GM21423 (cell line): Measurements from ENCODE around the gene PTPRD.
"Not testable (repeated sequence)": the region's sequence is repeated elsewhere in the genome, so short reads cannot be mapped to it uniquely, and the experiment has no call there.

ENCODE experiments used
- ATAC-seq: cut with Tn5 transposase; IDR thresholded peaks from one replicate; pipeline ENCODE4 v1.9.1; 2021; ENCODE audit warnings: mild to moderate bottlenecking, moderate library complexity; ENCODE audit not compliant: unreplicated experiment

PTPRD gene

DNA sequence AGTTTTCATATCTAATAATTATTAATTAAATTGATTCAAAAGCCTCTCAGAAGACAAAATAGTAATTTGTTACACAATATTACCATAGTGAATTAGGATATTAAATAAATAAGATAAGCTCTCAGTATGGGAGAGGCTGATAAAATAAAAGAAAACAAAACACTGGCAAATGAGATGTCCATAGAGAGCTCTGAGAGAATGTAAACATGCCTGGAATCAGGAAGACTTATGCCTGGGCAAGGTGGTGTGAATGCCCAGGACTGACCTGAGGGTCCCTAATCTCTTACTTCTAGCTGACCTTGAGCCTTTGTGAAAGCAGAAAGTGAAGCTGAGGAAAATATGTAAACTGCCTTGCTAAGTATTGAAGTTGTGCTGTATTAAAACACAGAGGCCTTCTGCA, 616.5 kb downstream of the PTPRD start:
- ATAC-seq = no peak

DNA sequence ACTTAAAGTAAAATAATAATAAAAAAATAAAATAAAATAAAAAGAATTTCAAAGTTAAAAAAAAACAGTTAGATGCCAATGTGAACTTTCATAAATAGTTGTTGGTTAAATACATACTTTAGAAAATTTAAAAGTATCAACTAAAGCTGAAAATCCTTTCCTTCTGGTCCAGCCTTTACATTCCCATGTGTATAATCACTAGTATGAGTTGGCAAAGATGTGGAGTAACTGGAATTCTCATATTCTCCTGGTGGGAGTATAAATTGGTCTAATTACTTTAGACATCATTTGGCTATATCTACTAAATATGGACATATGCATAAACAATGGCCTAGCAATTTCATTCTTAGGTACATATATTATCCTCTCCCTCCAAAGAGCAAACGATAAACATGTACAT, 619.9 kb downstream of the PTPRD start:
- ATAC-seq = no peak

GRCh38 chr9:9973062-9973461, 639.7 kb downstream of the PTPRD start:
- no peak for ATAC-seq

DNA sequence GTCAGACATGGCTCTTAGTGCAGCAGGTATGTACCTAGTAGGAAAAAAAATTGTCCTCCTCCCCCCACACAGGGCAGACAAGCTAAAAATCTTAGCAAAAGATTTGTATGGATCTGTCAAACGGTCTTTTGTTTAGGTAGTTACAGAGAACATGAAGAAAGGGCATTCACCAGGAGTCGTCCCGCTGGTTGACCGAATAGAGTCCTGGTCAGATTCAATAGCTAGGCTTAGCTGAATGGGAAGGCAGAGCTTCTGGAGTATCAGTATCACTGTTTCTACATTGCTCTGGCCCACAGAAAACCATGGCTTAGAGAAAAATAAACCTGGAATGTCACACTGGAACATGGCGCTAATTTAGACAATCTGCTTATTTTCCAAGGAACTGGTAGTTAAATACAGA, 642.3 kb downstream of the PTPRD start:
- ATAC-seq = no peak

DNA sequence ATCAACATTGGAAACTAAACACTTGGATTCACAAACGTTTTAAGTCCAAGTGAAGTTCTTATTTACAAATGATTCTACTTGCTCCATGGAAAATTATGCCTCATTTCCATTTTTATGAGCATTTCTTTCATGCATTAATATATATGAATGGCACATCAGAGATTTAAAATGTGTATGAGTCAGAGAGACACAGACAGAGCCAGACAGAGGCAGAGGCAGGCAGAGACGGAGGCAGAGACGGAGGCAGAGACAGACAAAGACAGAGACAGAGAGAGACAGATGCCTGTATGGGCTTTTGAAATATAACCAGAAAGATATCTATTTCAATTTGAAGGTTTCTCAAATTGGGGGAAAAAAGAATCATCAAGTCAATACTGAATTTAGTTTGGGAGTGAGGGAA, 649.0 kb downstream of the PTPRD start:
- no peak for ATAC-seq

DNA sequence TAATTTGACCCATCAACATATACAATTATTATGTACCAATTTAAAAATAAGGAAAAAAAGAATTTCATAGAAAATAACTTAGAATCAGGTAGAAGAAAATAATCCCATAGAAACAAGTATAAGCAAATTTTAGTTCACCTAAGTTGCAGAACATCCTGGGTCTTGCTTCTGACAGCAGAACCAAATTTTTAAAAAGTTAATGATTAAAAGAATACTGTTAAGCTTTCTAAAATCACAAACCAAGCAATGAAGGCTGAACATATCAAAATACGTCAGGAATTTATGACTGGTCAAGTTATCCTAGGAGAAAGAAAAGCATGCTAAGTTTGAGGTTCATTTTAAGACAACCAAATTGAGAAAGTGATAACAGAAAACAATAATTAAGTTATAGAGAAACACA, 650.9 kb downstream of the PTPRD start:
- no peak for ATAC-seq

DNA sequence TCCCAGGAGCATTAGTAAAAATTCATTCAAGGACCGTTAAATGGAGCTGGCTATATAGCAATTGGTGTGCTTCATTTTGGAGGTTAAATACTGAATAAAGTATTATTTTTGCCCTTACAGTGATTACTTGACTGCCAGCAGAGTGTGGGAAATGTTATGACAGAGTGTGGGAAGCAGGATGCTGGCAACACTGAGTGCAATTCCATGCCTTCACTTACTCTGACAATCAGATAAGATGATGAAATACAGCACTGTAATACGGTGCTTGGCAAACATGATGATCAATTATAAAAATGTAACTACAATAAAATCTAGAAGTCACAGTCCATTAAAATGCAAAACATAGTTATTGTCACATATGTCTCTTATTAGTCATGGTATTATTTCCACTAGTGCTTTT, 651.3 kb downstream of the PTPRD start:
- ATAC-seq = no peak

DNA sequence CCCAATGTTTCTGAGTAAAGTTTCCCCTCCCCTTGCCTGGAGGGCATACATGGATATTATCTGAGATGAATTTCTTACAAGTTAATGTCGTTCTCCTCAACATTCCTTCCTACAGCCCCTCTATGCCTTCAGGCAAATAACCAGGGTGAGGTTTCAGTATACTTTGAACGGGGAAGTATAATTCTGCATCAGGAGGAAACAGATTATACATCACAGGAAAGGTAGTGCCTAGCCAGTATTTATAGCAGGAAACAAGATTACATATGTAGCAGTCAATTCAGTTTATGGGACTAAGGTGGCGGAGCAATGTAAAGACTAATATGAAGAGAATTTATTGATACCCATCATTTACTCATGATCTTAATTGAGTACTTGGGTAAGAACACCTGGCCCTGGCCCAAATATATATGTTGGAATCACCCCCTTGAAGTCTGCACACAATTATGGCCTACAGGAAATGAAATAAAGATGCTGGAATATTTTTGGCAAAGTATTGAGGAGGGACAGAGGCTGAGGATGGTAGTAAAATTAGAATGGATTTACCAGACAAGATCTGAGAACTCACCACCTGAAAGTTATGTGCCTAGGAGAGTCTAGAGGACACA, 661.1 kb downstream of the PTPRD start:
- ATAC-seq = no peak

GRCh38 chr9:9950813-9951212, 662.0 kb downstream of the PTPRD start:
- ATAC-seq = no peak

GRCh38 chr9:9949978-9950377, 662.8 kb downstream of the PTPRD start:
- no peak for ATAC-seq

GRCh38 chr9:9949368-9949767, 663.4 kb downstream of the PTPRD start:
- no peak for ATAC-seq

DNA sequence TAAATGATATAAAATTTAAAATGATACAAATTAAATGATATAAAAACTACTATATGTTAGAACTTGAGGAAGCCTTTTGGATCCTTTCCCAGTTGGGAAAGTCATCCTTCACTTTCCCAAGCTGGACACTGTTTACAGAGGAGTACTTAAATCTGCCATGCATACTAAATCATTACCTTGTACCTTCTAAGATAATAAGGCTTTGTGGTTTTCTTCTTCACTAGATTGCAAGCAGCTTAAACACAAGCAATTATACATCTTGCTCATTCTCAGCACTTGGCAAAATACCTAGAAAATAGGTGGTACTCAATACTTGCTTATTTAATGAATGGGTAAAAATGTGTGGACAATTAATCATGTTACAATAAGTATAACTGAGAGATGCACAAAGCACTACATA, 666.8 kb downstream of the PTPRD start:
- no peak for ATAC-seq

DNA sequence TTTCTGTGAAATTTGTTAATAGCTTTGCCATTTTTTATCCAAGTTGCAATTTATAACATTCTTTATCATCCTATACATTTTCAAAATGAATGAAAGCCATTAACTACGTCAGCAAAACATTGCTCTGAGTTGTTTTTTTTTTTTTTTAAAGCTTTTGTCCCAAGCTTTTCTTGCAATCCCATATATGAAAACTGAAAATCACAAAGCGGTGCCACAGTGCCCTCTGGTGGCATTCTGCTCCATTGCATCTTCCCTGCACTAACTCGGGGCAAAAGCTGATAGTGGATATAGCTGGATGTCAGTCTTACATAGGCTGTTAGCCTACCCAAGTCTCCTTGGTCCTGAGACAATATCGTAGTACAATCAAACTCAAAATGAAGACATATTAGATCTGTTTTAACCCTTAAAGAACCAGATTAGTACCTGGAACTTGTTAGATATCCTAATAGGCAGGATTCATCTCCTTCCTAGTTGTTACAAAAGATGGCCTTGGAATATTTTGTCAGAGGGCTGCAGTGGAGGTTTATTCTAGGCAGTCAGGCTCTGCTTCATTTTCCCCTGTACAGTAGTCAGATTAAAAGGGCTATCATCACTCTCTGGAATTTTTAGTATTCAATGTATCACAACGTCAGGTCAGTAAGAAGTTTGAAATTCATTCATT, 669.9 kb downstream of the PTPRD start:
- ATAC-seq = no peak

DNA sequence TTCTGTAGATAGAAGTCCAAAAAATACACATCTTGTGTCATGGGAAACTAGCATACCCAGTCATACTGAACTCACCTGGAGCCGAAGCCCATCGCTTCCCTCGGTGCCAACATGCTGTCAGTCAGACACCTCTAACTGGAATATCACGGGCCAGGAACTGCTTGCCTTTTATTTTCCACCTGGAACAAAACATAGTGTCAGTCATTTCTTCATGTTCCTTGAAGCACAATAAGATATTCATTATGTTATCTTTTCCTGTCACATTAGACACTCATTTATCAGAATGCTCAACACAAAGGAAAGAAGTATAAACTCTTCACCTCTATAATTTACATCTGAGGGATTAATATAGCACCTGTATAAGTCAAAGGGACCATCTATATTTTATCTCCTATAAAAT, 674.4 kb downstream of the PTPRD start:
- ATAC-seq = no peak

GRCh38 chr9:9931464-9931863, 681.3 kb downstream of the PTPRD start:
- ATAC-seq = not testable (repeated sequence)

GRCh38 chr9:9924376-9924775, 688.4 kb downstream of the PTPRD start:
- peak; percentile 86 for ATAC-seq

DNA sequence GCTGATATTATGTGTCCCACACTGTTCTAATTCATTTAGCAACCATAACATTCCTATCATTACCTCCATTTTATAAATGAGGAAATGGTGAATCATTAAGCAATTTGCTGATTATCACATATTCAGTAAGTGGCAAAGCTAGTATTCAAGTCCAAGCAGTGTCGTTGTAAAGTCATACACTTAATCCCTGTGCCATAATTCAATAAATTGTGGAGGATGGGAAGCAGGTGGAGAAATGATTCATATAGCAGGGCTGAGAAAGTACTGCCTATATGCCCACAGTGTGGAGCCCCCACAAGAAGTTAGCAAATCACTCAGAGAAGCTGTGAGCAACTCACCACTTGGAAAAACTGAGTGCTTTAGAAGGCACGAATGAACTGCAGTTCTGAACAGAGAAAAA, 691.0 kb downstream of the PTPRD start:
- ATAC-seq = no peak

DNA sequence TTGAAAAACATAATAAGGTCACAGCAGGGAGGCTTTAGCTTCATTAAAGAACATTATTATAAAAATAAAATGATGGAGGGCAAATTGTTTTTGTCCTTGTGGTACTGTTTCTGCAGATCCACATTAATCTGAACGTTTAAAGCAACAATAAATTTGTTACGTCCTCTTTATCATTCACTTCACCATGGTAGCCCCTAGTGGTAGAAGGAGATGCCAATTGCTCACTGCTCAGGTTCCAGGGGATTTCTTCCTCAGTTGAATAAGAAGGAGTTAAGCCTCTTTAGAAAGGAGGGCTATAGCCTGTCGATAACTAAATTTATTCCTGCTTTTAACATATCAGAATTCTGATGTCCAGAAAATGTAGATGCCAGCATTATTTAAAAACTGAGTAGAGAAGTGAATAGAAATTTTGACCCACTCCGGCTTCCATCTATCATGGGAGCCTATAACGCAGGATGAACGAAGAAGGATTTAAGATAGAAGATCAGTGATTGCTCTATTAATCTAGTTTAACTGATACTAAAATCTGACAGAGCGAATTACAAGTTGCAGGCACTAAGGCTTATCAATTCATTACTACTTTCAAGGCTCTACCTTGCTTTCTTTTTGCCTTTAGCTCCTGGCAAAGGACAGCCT, 692.3 kb downstream of the PTPRD start:
- ATAC-seq = no peak

DNA sequence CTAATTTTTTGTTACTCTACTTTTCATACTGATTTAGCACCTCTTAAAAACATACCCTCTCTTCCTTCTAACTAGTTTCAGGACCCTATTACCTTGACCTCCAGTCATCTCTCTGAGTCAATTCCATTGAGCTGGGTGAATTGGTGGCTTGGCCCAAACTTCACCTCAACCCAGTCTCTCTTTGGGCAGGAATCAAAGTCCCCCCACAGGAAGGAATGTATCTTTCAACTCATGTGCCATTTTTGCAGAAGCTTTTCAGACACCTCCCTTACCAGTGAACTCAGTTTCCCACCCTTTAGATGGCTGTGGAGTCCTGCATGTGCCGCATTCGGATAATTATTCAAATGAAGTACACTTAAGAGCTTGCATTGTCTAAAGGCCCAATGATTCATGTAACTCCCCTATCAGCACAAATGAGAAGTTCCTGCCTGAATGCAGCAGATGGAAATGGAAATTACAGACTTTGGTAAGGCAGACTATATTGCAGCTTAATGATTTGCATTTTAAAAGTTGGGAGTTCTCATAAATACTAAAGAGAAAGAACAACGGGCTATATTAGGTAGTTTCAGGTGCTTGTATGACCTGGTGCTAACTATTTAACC, 693.5 kb downstream of the PTPRD start:
- ATAC-seq = no peak

DNA sequence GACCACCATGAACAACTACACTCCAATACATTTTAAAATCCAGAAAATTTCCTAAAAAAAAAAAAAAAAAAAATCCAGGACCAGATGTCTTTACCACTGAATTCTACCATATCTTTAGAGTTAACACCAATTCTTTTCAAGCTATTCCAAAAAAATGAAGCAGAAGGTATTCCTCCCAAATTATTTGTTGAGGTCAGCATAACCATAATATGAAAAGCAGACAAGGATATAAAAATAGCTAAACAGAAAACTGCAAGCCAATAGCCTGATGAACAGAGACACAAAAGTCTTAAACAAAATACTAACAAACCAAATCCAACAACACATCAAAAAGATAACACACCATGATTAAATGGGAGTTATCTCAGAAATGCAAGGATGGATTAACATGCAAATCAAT, 695.4 kb downstream of the PTPRD start:
- no peak for ATAC-seq

DNA sequence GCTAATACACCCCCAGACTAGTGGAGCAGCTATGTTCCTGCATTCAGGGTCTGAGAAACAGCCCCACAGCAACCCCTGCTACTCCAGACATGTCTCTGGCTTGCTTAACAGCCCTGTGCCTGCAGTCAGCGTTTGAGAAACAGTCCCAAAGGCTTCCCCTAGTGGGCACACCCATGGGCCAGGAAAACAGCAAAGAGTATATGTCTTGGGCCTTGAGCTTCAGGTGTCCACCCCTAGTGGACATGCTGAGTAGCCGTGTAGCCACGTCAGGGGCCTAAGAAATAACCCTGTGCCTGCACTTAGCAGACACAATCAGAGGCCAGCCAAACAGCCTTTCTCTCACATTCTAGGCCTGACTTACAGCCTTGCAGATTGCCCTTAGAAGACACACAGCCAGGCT, 698.6 kb downstream of the PTPRD start:
- no peak for ATAC-seq

GRCh38 chr9:9913276-9913832, 699.4 kb downstream of the PTPRD start:
- no peak for ATAC-seq
